Measurements from ENCODE around the gene GRN. TPM values are rescaled to one million over a fixed set of nuclear protein-coding genes. Genes with fewer than 3 reads are reported as not detected.

The GRN gene
- total and polyA plus RNA-seq, 2 of the 13 experiments (the other 11 are each of a cell fraction or from before 2014, with no cell fraction given) = 86.6 to 143 TPM

DNA sequence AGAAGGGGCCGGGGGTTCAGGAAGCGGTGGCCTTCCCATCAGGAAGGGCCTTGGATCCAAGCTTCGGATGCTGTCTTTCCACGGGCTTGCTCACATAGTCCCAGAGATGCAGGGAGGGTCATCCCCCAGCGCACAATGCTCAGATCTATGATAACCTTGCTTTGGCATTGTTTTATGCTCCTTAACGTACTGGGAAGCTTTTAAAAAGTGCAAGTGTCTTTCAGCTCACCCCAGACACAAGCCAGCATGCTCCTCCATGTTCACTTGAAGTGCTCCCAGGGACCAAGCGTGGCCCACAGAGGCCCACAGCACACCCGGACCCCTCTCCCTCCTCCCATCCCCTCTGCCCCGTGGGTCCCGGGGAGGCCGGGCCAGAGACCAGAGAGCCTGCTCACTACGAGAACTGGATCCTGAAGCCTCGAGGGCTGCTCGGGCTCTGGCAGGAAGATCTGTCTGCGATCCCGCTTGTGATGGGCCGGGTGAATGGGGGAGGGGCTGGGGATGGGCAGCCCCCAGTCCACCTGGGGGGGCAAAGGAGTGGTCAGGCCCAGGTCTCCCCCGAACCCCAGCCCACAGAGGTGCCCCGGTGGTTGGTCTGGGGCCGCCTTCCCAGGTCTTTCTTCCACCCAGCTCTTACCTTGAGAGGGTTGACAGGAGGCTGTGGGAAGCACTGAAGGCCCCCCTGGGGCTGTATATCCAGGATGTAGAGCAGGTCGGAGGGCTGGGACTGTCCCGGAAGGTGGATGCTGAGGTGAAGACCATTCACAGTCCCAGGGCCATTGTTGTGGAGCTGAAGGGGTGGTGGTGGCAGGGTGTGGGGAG is 30.3 kb downstream of the GRN start (continued):
- TF ChIP-seq DNMT1 (CRISPR knock-in tag; IDR thresholded peaks at IDR 0.05) (0 out of 2 replicates have a peak, but pooled peaks have one; percentile 17), NFIB (CRISPR knock-in tag; IDR thresholded peaks at IDR 0.05; ENCODE audit: borderline replicate concordance) (no peak), ZBTB21 (CRISPR knock-in tag; IDR thresholded peaks at IDR 0.05) (no peak), TBP (CRISPR knock-in tag; IDR thresholded peaks at IDR 0.05) (no peak), MYC (CRISPR knock-in tag; IDR thresholded peaks at IDR 0.05; ENCODE audit: borderline replicate concordance) (no peak), AGO1 (IDR thresholded peaks at IDR 0.05; ENCODE audit: low read depth, low read length, poor library complexity, severe bottlenecking) (no peak), ZNF207 (IDR thresholded peaks at IDR 0.05; ENCODE audit: borderline replicate concordance) (no peak), PAF1 (CRISPR knock-in tag; IDR thresholded peaks at IDR 0.05) (no peak), HOXA5 (CRISPR knock-in tag; IDR thresholded peaks at IDR 0.05) (no peak), ZNF263 (CRISPR knock-in tag; IDR thresholded peaks at IDR 0.05) (peak; percentile 88), EHMT2 (IDR thresholded peaks at IDR 0.05; ENCODE audit: borderline replicate concordance, low read depth, low read length) (no peak), SAFB2 (CRISPR knock-in tag; IDR thresholded peaks at IDR 0.05; ENCODE audit: borderline replicate concordance, low read depth) (0 out of 2 replicates have a peak, but pooled peaks have one; percentile 23), SATB2 (CRISPR knock-in tag; IDR thresholded peaks at IDR 0.05) (no peak), ZBTB7A (CRISPR knock-in tag; IDR thresholded peaks at IDR 0.05) (no peak), SRSF9 (IDR thresholded peaks at IDR 0.05; ENCODE audit: borderline replicate concordance, insufficient read depth, low read depth, low read length, poor library complexity, severe bottlenecking) (no peak), HNRNPUL1 (IDR thresholded peaks at IDR 0.05; ENCODE audit: low read depth, low read length) (no peak)
- TF ChIP-seq, protein P1, sequence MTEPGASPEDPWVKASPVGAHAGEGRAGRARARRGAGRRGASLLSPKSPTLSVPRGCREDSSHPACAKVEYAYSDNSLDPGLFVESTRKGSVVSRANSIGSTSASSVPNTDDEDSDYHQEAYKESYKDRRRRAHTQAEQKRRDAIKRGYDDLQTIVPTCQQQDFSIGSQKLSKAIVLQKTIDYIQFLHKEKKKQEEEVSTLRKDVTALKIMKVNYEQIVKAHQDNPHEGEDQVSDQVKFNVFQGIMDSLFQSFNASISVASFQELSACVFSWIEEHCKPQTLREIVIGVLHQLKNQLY (CRISPR knock-in tag; IDR thresholded peaks at IDR 0.05) = no peak
- TF ChIP-seq, protein P2, sequence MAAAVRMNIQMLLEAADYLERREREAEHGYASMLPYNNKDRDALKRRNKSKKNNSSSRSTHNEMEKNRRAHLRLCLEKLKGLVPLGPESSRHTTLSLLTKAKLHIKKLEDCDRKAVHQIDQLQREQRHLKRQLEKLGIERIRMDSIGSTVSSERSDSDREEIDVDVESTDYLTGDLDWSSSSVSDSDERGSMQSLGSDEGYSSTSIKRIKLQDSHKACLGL (CRISPR knock-in tag; IDR thresholded peaks at IDR 0.05) = peak; percentile 43; the same call in 1 of the 2 replicates
- TF ChIP-seq, protein P3, sequence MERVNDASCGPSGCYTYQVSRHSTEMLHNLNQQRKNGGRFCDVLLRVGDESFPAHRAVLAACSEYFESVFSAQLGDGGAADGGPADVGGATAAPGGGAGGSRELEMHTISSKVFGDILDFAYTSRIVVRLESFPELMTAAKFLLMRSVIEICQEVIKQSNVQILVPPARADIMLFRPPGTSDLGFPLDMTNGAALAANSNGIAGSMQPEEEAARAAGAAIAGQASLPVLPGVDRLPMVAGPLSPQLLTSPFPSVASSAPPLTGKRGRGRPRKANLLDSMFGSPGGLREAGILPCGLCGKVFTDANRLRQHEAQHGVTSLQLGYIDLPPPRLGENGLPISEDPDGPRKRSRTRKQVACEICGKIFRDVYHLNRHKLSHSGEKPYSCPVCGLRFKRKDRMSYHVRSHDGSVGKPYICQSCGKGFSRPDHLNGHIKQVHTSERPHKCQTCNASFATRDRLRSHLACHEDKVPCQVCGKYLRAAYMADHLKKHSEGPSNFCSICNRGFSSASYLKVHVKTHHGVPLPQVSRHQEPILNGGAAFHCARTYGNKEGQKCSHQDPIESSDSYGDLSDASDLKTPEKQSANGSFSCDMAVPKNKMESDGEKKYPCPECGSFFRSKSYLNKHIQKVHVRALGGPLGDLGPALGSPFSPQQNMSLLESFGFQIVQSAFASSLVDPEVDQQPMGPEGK (CRISPR knock-in tag; IDR thresholded peaks at IDR 0.05) = peak; percentile 26; the same call in 1 of the 2 replicates
- TF ChIP-seq, protein P4, sequence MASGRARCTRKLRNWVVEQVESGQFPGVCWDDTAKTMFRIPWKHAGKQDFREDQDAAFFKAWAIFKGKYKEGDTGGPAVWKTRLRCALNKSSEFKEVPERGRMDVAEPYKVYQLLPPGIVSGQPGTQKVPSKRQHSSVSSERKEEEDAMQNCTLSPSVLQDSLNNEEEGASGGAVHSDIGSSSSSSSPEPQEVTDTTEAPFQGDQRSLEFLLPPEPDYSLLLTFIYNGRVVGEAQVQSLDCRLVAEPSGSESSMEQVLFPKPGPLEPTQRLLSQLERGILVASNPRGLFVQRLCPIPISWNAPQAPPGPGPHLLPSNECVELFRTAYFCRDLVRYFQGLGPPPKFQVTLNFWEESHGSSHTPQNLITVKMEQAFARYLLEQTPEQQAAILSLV (CRISPR knock-in tag; IDR thresholded peaks at IDR 0.05; ENCODE audit: borderline replicate concordance) = no peak
- TF ChIP-seq, protein P5, sequence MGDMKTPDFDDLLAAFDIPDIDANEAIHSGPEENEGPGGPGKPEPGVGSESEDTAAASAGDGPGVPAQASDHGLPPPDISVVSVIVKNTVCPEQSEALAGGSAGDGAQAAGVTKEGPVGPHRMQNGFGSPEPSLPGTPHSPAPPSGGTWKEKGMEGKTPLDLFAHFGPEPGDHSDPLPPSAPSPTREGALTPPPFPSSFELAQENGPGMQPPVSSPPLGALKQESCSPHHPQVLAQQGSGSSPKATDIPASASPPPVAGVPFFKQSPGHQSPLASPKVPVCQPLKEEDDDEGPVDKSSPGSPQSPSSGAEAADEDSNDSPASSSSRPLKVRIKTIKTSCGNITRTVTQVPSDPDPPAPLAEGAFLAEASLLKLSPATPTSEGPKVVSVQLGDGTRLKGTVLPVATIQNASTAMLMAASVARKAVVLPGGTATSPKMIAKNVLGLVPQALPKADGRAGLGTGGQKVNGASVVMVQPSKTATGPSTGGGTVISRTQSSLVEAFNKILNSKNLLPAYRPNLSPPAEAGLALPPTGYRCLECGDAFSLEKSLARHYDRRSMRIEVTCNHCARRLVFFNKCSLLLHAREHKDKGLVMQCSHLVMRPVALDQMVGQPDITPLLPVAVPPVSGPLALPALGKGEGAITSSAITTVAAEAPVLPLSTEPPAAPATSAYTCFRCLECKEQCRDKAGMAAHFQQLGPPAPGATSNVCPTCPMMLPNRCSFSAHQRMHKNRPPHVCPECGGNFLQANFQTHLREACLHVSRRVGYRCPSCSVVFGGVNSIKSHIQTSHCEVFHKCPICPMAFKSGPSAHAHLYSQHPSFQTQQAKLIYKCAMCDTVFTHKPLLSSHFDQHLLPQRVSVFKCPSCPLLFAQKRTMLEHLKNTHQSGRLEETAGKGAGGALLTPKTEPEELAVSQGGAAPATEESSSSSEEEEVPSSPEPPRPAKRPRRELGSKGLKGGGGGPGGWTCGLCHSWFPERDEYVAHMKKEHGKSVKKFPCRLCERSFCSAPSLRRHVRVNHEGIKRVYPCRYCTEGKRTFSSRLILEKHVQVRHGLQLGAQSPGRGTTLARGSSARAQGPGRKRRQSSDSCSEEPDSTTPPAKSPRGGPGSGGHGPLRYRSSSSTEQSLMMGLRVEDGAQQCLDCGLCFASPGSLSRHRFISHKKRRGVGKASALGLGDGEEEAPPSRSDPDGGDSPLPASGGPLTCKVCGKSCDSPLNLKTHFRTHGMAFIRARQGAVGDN (CRISPR knock-in tag; IDR thresholded peaks at IDR 0.05) = peak; percentile 40; the same call in 1 of the 2 replicates
